ENCODE measurements around the gene INS.

- no peak for TF ChIP-seq CTCF (IDR thresholded peaks at IDR 0.05)
- TF ChIP-seq POLR2AphosphoS5 (IDR thresholded peaks at IDR 0.05), result no peak
- no peak for TF ChIP-seq EP300 (IDR thresholded peaks at IDR 0.05)
- no peak for TF ChIP-seq POLR2A (IDR thresholded peaks at IDR 0.05; ENCODE audit: low read depth)
Measured at GRCh38 chr11:2155511-2155910, 5.5 kb downstream of the INS start.

Data from esophagus muscularis mucosa (tissue), 4 donors.